ENCODE data around the gene TEX19. TPM values are rescaled to one million over a fixed set of nuclear protein-coding genes. Genes with fewer than 3 reads are reported as not detected.

The TEX19 gene
- polyA plus RNA-seq, 2 of the 4 experiments (the other 2 are of a cell fraction), result 0.43 to 0.50 TPM

DNA sequence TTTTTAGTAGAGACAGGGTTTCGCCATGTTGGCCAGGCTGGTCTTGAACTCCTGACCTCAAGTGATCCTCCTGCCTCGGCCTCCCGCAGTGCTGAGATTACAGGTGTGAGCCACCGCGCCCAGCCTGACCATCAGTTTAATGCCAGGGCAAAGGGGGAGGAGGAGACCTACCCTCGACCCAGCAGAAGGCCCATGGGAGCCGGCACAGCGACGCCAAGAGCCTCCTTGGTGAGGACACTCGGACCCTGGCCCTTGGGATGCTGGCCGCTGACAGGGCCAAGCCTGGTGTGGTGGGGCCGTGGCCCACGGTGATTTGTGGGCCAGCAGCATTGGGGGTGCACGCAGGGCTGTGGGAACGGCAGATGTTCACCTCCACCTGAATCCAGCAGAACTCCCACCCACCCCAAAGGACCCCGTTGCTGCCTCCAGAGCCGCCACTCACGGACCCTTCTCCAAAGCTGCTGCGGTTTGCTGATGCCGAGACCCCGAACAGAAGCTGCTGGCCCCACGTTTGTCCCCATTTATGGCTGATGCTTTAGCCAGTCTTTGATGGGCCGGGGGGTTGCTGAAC is 32.5 kb downstream of the TEX19 start:
- Histone ChIP-seq H3K4me1 (peaks cover 3% of the 10 kb centered on the region; the same call in 2 of the 3 replicates), H3K4me2 (no peak overlapping the region), H3K4me3 (no peak overlapping the region), H3K9me3 (no peaks in the 10 kb centered on the region), H3K27ac (no peak overlapping the region)
- 96% methylated on average over 13 of the region's 23 CpGs for WGBS (ENCODE audit: missing lambda C conversion rate)
- TF ChIP-seq HMGXB4 (CRISPR knock-in tag; IDR thresholded peaks at IDR 0.05; ENCODE audit: borderline replicate concordance), result no peak
- no peak for TF ChIP-seq NR3C1 (IDR thresholded peaks at IDR 0.05)
- no peak for TF ChIP-seq ZNF302 (CRISPR knock-in tag; IDR thresholded peaks at IDR 0.05)
- TF ChIP-seq KDM5A (IDR thresholded peaks at IDR 0.05), result no peak
- TF ChIP-seq ZSCAN20 (CRISPR knock-in tag; IDR thresholded peaks at IDR 0.05), result no peak
- TF ChIP-seq REST (IDR thresholded peaks at IDR 0.05), result no peak
- no peak for TF ChIP-seq FOSB (CRISPR knock-in tag; IDR thresholded peaks at IDR 0.05)
- no peak for TF ChIP-seq NPAS2 (CRISPR knock-in tag; IDR thresholded peaks at IDR 0.05; ENCODE audit: borderline replicate concordance)
- no peak for TF ChIP-seq RCOR1 (IDR thresholded peaks at IDR 0.05; ENCODE audit: low read depth, low read length)
- no peak for TF ChIP-seq RARB (CRISPR knock-in tag; IDR thresholded peaks at IDR 0.05)
- TF ChIP-seq POLR2AphosphoS2 (conservative IDR thresholded peaks at IDR 0.05; ENCODE audit: low read length), result no peak
- TF ChIP-seq, protein P1, sequence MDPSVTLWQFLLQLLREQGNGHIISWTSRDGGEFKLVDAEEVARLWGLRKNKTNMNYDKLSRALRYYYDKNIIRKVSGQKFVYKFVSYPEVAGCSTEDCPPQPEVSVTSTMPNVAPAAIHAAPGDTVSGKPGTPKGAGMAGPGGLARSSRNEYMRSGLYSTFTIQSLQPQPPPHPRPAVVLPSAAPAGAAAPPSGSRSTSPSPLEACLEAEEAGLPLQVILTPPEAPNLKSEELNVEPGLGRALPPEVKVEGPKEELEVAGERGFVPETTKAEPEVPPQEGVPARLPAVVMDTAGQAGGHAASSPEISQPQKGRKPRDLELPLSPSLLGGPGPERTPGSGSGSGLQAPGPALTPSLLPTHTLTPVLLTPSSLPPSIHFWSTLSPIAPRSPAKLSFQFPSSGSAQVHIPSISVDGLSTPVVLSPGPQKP (IDR thresholded peaks at IDR 0.05; ENCODE audit: low read depth, low read length), result no peak
- TF ChIP-seq, protein P2, sequence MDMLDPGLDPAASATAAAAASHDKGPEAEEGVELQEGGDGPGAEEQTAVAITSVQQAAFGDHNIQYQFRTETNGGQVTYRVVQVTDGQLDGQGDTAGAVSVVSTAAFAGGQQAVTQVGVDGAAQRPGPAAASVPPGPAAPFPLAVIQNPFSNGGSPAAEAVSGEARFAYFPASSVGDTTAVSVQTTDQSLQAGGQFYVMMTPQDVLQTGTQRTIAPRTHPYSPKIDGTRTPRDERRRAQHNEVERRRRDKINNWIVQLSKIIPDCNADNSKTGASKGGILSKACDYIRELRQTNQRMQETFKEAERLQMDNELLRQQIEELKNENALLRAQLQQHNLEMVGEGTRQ (IDR thresholded peaks at IDR 0.05), result no peak
- TF ChIP-seq EHF (CRISPR knock-in tag; IDR thresholded peaks at IDR 0.05), result no peak
- TF ChIP-seq, protein P3, sequence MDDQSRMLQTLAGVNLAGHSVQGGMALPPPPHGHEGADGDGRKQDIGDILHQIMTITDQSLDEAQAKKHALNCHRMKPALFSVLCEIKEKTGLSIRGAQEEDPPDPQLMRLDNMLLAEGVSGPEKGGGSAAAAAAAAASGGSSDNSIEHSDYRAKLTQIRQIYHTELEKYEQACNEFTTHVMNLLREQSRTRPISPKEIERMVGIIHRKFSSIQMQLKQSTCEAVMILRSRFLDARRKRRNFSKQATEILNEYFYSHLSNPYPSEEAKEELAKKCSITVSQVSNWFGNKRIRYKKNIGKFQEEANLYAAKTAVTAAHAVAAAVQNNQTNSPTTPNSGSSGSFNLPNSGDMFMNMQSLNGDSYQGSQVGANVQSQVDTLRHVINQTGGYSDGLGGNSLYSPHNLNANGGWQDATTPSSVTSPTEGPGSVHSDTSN (IDR thresholded peaks at IDR 0.05), result no peak
- POLR2A ChIA-PET, result no interaction called here
- CTCF ChIA-PET, result interaction anchor here (1.2 to 1.5 kb wide), 3 partner anchors 40 to 156 kb away, joined by 3 to 5 read pairs (median 3); no protein-coding TSS in a partner anchor
- no peak for DNase-seq (ENCODE audit: low read depth in 1 of 2, low spot score in 1 of 2)
- ATAC-seq, result no peak
- FAIRE-seq, result no peak

GRCh38 chr17:82392209-82392920 is 33.3 kb downstream of the TEX19 start:
- CTCF ChIA-PET, result interaction anchor here (1.2 to 1.4 kb wide), 4 partner anchors 10 to 162 kb away, joined by 3 to 5 read pairs (median 3); no protein-coding TSS in a partner anchor
- POLR2A ChIA-PET, result interaction anchor here (0.5 kb wide), 1 partner anchor 25 kb away, joined by 3 read pairs; no protein-coding TSS in a partner anchor
- no peak for ATAC-seq
- peaks cover 9% of the 10 kb centered on the region; the same call in 2 of the 3 replicates for H3K4me1 ChIP-seq
- DNase-seq (ENCODE audit: low read depth in 1 of 2, low spot score in 1 of 2), result no peak
- FAIRE-seq, result no peak
- H3K4me3 ChIP-seq, result no peak overlapping the region
- H3K27ac ChIP-seq, result no peak overlapping the region
- TF ChIP-seq HDAC2 (IDR thresholded peaks at IDR 0.05) (no peak), NPAS2 (CRISPR knock-in tag; IDR thresholded peaks at IDR 0.05; ENCODE audit: borderline replicate concordance) (no peak), REST (IDR thresholded peaks at IDR 0.05) (no peak), E2F6 (IDR thresholded peaks at IDR 0.05; ENCODE audit: borderline replicate concordance, low read depth) (no peak), HOXB13 (CRISPR knock-in tag; IDR thresholded peaks at IDR 0.05; ENCODE audit: low read depth) (no peak), ZC3H11A (IDR thresholded peaks at IDR 0.05) (no peak)
- H3K4me2 ChIP-seq, result no peak overlapping the region
- no peaks in the 10 kb centered on the region for H3K9me3 ChIP-seq
- 85% methylated on average over 28 of the region's 28 CpGs for WGBS (ENCODE audit: missing lambda C conversion rate)

Measured in A549 (cell line).